Measurements from ENCODE around the gene ACP3. TPM values are rescaled to one million over a fixed set of nuclear protein-coding genes. Genes with fewer than 3 reads are reported as not detected.
"Not testable (repeated sequence)": the region's sequence is repeated elsewhere in the genome, so short reads cannot be mapped to it uniquely, and the experiment has no call there.

ACP3 gene, protein sequence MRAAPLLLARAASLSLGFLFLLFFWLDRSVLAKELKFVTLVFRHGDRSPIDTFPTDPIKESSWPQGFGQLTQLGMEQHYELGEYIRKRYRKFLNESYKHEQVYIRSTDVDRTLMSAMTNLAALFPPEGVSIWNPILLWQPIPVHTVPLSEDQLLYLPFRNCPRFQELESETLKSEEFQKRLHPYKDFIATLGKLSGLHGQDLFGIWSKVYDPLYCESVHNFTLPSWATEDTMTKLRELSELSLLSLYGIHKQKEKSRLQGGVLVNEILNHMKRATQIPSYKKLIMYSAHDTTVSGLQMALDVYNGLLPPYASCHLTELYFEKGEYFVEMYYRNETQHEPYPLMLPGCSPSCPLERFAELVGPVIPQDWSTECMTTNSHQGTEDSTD
- not detected for polyA plus RNA-seq (2012; ENCODE audit: insufficient read depth, insufficient read length)

DNA sequence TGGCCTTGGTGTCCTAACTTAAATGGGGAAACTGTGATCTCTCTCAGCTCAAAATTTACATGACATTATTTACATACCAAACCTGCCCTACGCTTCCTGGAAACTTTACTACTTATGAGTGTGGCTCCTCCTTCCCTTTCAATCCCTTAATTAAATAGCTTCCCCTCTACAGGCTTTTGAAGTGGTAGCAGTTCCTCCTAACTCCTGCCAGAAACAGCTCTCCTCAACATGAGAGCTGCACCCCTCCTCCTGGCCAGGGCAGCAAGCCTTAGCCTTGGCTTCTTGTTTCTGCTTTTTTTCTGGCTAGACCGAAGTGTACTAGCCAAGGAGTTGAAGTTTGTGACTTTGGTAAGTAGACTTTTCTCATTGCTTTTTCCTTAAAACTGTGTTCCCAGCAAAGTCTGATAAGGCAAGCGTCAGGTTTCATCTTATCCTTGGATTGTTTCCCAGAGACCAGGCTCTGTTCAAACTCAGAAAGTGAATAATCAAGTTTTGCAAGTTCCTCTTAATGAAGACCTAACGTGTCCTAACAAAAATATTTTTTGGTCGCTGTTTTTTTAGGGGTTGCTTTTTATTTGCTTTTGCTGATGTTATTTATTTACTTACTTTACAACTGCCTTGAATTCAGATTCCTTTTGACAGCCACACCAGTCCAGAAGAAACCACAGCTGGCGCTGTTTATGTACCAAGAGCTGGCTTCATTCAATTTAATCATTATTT, at the start of gene ACP3:
Gene ACP3 (plus strand): TSS at position 179 of the 720 bp plus-strand sequence. CDS start 50 bp downstream, at position 229.
- DNase-seq (ENCODE audit: low read depth, low spot score): peak; percentile 49
- H3K4me3 ChIP-seq (ENCODE audit: low read length): no peak within 1 kb of the TSS

DNA sequence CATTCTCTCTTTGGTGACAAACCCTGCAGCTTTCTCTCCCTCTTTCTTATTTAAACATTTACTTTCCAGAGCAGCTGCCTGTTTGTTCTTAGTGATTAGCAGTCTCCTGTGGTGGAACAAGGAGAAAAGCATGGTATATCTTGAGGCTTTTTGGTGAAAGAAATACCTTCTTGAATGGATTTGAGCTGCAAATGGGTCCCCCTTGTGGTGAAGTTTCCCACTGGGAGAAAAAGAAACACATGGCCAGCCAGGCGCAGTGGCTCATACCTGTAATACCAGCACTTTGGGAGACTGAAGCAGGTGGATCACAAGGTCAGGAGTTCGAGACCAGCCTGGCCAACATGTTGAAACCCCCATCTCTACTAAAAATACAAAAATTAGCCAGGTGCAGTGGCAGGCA, 48.3 kb upstream of the ACP3 start:
- no peak overlapping the region for H3K4me3 ChIP-seq (ENCODE audit: low read length)
- peak; percentile 29 for DNase-seq (ENCODE audit: low read depth, low spot score)

DNA sequence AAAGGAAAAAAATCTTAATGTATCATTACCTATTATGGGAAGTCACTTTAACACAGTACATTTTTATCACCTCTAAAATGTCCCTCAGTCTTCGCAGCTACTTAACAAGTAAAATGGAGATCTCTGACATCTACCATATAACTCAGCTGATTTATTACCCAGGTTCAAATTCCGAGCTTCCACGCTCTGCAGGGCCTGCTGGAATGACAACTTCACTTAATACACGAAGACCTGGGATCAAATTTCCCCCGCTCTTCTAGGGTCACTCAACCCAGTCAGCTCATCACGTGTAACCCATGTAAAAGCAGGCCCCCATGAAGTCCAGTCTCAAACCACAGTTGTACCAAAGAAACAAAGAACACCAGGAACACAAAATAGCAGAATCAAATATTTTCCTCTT, 44.2 kb upstream of the ACP3 start:
- DNase-seq (ENCODE audit: low read depth, low spot score): no peak
- H3K4me3 ChIP-seq (ENCODE audit: low read length): no peak overlapping the region

DNA sequence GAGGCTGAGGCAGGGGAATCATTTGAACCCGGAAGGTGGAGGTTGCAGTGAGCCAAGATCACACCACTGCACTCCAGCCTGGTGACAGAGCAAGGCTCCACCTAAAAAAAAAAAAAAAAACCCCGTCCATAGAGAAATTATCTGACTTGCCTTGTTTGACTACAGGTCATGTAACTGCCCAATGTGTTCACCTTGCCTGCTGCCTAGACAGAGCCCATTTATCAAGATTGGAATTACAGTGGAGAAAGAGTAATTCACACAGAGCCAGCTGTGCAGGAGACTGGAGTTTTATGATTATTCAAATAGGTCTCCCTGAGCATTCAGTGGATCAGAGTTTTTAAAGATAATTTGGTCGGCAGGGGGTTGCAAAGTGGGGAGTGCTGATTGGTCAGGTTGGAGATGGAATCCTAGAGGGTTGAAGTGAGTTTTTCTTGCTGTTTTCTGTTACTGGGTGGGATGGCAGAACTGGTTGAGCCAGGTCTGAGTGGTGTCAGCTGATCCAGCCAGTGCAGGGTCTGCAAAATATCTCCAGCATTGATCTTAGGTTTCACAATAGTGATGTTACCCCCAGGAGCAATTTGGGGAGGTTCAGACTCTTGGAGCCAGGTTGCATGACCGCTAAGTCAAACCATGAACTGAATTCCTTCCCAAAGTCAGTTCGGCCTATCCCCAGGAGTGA, 40.8 kb upstream of the ACP3 start:
- DNase-seq (ENCODE audit: low read depth, low spot score): no peak
- H3K4me3 ChIP-seq (ENCODE audit: low read length): no peak overlapping the region

DNA sequence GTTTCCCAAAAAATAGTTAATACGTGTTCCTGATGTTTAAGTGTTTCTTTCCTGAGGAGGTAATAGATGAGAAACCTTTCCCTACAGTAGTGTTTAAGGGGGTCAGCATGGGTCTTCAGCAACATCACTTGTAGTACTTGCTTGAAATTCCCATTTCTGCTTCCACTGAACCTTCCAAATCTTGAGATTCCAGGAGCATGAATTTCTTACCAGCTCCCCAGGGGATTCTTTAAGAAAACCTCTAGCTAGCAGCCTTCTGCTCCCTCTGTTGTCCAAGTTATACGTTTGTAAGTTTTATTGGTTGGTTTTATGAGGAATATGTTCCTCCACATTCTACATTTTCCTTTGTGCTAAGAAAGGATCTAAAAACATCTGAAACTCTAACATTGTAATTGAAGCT, 38.2 kb upstream of the ACP3 start:
- no peak overlapping the region for H3K4me3 ChIP-seq (ENCODE audit: low read length)
- no peak for DNase-seq (ENCODE audit: low read depth, low spot score)

DNA sequence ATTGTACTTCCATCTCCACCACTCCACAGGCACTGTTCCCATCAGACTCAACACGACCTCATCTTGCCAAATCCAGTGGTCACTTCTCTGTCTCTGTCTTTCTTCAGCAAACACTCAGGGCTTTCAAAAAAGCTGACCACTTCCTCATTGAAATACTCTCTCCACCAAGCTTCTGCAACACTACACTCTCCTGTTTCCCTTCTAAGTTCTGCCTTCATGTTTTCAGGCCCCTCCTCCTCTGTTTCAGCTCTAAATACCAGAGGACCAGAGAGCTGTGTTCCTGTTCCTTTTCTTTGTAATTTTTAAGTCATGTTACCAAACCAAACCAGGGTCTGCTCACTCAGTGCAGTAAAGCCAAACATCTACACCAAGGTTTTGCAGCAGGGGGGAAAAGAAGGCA, 33.8 kb upstream of the ACP3 start:
- DNase-seq (ENCODE audit: low read depth, low spot score): no peak
- H3K4me3 ChIP-seq (ENCODE audit: low read length): no peak overlapping the region

DNA sequence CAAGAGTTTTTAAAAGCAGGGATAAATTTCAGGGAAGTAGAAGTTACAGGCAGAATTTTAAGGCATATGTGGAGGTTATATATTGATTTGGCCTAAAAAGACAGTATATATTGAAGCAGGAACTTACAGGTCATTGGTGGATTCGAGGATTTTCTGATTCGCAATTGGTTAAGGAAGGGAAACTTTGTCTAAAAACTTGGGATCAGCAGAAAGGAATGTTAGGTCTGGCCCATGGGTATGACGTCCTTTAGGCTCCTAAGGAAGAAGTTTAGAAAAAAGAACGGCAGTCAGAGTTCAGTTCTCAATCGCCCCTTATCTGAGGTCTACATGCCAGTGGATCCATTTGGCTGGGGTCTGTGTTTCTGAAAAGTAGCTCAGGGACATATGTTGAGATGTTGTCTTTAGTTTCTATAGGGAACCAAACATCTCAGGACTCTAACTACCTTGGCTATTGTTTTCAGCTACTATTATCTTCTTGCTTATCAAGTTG, 33.2 kb upstream of the ACP3 start:
- DNase-seq (ENCODE audit: low read depth, low spot score): no peak

DNA sequence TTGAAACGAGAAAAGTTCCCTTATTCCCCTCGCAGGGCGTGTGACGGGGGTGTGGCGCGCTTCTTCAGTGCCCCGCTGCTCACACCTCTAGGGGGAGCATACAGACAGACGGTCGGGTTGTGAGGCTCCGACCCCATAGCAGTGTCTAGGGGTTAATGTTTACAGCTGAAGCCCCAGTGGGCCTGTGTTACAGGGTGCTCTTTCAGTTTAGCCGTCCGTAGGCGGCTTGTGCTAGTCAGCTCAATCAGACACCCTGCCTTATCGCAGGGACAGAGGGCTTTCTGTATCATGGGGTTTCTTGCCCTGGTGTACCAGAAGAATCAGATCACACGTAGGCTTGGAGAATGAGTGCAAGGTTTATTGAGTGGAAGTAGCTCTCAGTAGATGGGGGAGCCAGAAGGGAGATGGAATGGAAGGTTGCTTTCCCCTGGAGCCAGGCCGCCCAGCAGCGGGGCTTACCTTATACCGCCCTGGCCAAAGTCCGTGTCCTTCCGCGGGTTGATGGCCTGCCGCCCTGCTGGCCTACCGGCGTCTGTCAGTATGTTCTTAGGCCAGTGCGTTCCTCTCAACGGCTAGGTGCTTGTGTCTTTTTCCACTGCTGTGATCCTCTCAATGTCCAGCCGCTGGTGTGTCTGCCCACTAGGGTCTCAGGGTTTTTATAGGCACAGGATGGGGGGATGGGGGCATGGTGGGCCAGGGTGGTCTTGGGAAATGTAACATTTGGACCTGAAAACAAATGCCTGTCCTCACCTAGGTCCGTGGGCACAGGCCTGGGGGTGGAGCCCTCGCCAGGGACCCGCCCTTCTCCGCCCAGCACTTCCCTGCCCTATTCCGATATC, 32.2 kb upstream of the ACP3 start:
- no peak overlapping the region for H3K4me3 ChIP-seq (ENCODE audit: low read length)
- no peak for DNase-seq (ENCODE audit: low read depth, low spot score)

More for the DNA sequence above, 33.2 kb upstream of the ACP3 start:
- no peak overlapping the region for H3K4me3 ChIP-seq (ENCODE audit: low read length)

DNA sequence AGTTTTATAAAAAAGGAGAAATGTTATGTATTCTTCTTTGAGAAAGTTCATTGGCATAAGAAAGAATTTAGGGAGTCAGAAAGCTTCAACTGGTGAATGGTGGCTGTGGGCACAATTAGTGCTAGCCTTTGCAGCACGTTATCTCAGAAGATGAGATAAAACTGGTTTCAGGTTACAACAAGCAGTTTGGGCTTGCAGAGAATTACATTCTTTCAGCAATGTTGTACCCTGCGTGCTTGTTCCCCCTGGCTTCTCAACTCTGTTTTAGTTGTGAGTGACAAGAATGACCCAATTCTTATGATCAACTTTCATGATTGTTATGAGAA, 31.6 kb upstream of the ACP3 start:
- no peak overlapping the region for H3K4me3 ChIP-seq (ENCODE audit: low read length)
- no peak for DNase-seq (ENCODE audit: low read depth, low spot score)

DNA sequence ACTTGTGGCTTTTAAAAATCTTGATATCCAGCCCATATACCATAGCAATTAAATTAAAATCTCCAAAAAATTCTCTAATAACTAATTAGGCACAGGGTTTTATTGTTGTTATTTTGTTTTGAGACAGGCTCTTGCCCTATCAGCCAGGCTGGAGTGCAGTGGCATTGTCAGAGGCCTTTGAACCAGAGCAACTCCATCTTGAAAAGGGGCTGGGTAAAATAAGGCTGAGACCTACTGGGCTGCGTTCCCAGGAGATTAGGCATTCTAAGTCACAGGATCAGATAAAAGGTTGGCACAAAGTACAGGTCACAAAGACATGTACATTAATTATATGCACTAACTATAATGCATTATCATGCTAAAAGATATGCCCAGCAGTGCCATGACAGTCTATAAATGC, 31.2 kb upstream of the ACP3 start:
- DNase-seq (ENCODE audit: low read depth, low spot score): no peak
- no peak overlapping the region for H3K4me3 ChIP-seq (ENCODE audit: low read length)

DNA sequence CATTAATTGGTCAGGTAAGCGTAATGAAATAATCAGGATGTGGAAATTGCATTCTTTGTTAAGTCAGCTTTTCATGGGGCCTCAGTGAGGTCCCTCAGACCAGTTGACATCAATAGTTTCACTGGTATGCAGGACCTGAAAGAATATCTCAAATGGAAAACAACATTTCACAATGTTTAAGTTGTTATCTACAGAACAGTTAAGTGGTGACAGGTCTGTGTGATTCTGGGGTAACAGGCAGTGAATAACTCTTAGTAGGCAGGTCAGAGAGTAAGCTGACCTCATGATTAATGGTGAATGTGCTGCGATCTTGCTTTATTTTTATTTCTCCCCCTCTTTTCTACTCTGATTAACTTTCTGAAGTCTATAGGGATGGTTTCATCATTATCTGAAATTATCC, 28.9 kb upstream of the ACP3 start:
- DNase-seq (ENCODE audit: low read depth, low spot score): no peak

DNA sequence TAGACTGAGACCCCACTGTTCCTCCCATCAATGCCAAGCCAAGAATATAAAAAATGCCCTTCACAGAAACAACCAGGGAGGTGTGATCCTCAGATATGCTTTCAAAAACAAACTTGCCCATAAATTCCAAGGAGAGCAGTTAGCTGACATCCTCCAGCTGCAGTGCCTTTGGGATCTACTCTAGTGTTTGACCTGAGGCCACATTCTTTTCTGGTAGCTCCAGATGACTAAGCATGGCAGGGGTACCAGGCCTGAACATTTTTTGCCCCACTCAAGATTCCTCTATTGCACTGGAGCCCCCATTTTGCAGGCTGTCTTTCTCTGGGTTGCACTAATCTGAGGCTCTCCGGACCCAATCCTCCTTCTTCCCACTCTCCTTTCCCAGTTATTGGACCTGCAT, 27.9 kb upstream of the ACP3 start:
- no peak for DNase-seq (ENCODE audit: low read depth, low spot score)
- no peak overlapping the region for H3K4me3 ChIP-seq (ENCODE audit: low read length)

More for the DNA sequence above, 28.9 kb upstream of the ACP3 start:
- no peak overlapping the region for H3K4me3 ChIP-seq (ENCODE audit: low read length)

DNA sequence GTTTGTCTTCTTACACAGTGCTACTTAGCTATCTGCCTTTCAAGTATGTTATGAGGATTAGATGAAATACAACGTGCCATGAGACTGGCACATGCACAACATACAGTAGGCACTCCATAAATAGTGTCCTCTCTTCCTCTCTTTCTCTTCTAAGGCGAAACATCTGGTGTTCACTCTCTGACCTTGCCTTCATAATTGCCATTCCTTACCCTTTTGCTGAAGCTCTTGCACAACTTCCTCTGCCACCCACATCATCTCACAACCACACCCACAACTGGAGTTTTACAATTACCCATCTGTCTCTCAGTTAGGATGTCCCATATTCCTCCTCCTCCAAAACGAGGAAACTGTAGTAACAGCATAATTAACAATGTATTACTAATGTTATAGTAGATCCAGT, 26.4 kb upstream of the ACP3 start:
- H3K4me3 ChIP-seq (ENCODE audit: low read length): no peak overlapping the region
- no peak for DNase-seq (ENCODE audit: low read depth, low spot score)

DNA sequence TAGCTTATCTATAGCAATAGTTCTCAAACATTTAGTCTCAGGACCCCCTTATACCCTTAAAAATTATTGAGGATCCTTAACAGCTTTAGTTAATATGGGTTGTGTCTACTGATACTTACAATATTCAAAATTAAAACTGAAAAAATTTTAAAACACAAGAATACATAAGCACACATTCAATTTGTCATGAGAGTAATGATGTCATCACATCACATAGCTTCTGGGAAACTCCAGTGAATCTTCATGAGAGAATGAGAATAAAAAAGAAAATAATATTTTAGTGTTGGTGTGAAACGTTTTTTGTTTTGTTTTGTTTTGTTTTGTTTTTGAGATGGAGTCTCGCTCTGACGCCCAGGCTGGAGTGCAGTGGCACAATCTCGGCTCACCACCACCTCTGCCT, 25.2 kb upstream of the ACP3 start:
- no peak overlapping the region for H3K4me3 ChIP-seq (ENCODE audit: low read length)
- DNase-seq (ENCODE audit: low read depth, low spot score): no peak

DNA sequence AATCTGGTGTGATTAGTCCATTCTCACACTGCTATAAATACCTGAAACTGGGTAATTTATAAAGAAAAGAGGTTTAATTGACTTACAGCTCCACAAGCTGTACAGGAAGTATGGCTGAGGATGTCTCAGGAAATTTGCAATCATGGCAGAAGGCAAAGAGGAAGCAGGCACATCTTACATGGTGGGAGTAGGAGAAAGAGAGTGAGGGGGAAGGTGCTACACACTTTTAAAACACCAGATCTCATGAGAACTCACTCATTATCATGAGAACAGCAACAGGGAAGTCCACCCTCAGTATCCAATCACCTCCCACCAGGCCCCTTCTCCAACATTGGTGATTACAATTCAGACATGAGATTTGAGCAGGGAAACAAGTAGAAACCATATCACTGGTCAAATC, 24.0 kb upstream of the ACP3 start:
- DNase-seq (ENCODE audit: low read depth, low spot score): no peak
- H3K4me3 ChIP-seq (ENCODE audit: low read length): no peak overlapping the region

DNA sequence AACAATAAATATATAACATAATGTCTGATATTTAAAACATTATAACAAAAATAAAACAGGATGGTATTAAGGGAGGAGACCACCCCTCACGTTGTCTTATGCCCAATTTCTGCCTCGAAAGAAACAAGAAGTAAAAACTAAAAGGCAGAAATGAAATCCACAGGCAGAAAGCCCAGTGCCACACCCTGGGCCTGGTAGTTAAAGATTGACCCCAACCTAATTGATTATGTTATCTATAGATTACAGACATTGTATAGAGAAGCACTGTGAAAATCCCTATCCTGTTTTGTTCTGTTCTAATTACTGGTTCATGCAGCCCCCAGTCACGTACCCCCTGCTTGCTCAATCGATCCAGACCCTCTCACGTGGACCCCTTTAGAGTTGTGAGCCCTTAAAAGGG, 22.3 kb upstream of the ACP3 start:
- no peak overlapping the region for H3K4me3 ChIP-seq (ENCODE audit: low read length)
- no peak for DNase-seq (ENCODE audit: low read depth, low spot score)

DNA sequence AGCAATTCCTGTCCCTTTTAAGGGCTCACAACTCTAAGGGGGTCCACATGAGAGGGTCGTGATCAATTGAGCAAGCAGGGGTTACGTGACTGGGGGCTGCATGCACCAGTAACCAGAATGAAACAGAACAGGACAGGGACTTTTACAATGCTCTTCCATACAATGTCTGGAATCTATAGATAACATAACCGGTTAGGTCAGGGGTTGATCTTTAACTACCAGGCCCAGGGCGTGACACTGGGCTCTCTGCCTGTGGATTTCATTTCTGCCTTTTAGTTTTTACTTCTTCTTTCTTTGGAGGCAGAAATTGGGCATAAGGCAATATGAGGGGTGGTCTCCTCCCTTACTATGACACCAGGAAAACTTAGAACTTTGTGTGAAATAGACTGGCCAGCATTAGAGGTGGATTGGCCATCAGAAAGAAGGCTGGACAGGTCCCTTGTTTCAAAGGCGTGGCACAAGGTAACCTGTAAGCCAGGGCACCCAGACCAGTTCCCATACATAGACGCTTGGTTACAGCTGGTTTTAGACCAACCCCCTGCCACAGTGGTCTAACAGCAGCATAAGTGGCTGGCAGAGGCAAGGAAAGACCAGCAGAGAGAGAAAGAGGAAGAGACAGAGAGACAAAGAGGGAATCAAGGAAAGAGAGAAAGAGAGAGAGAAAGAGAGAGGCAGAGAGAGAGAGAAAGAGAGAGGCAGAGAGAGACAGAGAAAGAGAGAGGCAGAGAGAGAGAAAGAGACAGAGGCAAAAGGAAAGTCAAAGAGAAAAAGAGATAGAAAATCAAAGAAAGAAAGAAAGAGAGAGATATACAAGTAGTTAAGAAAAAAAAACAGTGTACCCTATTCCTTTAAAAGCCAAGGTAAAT, 13.6 kb upstream of the ACP3 start:
- not testable (repeated sequence) for H3K4me3 ChIP-seq (ENCODE audit: low read length); DNase-seq (ENCODE audit: low read depth, low spot score)

DNA sequence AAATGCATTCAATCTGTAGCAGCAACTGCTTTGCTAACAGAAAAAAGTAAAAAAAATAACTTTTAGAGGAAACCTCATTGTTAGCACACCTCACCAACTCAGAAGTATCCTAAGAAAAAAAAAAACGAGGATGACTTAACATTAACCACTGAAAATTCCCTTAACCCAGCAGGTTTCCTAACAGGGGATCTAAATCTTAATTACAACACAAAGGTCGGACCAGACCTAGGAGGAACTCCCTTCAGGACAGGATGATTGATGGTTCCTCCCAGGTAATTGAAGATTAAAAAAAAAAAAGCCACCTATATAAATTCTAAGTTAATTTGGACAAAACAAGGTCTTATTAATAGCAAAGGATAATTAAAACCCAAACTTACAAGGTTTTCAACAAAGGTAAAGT, 12.9 kb upstream of the ACP3 start:
- DNase-seq (ENCODE audit: low read depth, low spot score): not testable (repeated sequence)

More for the DNA sequence above, 12.9 kb upstream of the ACP3 start:
- H3K4me3 ChIP-seq (ENCODE audit: low read length): not testable (repeated sequence)
